ENCODE measurements around the gene TUBA4B.
"Not testable (repeated sequence)": the region's sequence is repeated elsewhere in the genome, so short reads cannot be mapped to it uniquely, and the experiment has no call there.

The TUBA4B gene

GRCh38 chr2:219246559-219246958 is 6.5 kb upstream of the TUBA4B start:
- DNase-seq (ENCODE audit: low read depth, low spot score), result no peak
- H3K27ac ChIP-seq, result peak overlapping the region; percentile 99

GRCh38 chr2:219247678-219248642 is 5.1 kb upstream of the TUBA4B start:
- DNase-seq (ENCODE audit: low read depth, low spot score), result no peak

GRCh38 chr2:219248845-219249202 is 4.2 kb upstream of the TUBA4B start:
- peak overlapping the region; percentile 99 for H3K27ac ChIP-seq

More at GRCh38 chr2:219247678-219248642, 5.1 kb upstream of the TUBA4B start:
- H3K27ac ChIP-seq, result peak overlapping the region; percentile 99

GRCh38 chr2:219249203-219249980 is 3.7 kb upstream of the TUBA4B start:
- peak overlapping the region; percentile 99 for H3K27ac ChIP-seq
- DNase-seq (ENCODE audit: low read depth, low spot score), result peak; percentile 94

More at GRCh38 chr2:219248845-219249202, 4.2 kb upstream of the TUBA4B start:
- DNase-seq (ENCODE audit: low read depth, low spot score), result no peak

GRCh38 chr2:219250049-219250781 is 2.8 kb upstream of the TUBA4B start:
- peak overlapping the region; percentile 99 for H3K27ac ChIP-seq
- DNase-seq (ENCODE audit: low read depth, low spot score), result no peak

- H3K27ac ChIP-seq, result peak overlapping the region; percentile 99
Observed at GRCh38 chr2:219251656-219252055, 1.4 kb upstream of the TUBA4B start.

GRCh38 chr2:219252084-219252483 is 959 bp upstream of the TUBA4B start:
- peak overlapping the region; percentile 99 for H3K27ac ChIP-seq
- DNase-seq (ENCODE audit: low read depth, low spot score), result no peak

More at GRCh38 chr2:219251656-219252055, 1.4 kb upstream of the TUBA4B start:
- no peak for DNase-seq (ENCODE audit: low read depth, low spot score)

- peak overlapping the region; percentile 99 for H3K27ac ChIP-seq
- DNase-seq (ENCODE audit: low read depth, low spot score), result no peak
Observed at GRCh38 chr2:219252570-219252899, 508 bp upstream of the TUBA4B start.

GRCh38 chr2:219253753-219254589 is 928 bp downstream of the TUBA4B start, which contains the start of gene TUBA4A:
Gene TUBA4A, minus strand, starts transcription at chr2:219253918. Its CDS starts 60 bp downstream, at chr2:219253858.
- H3K27ac ChIP-seq, result peak within 1 kb of the TSS; percentile 99
- DNase-seq (ENCODE audit: low read depth, low spot score), result no peak

GRCh38 chr2:219254590-219255201 is 1.7 kb downstream of the TUBA4B start:
- peak overlapping the region; percentile 99 for H3K27ac ChIP-seq
- no peak for DNase-seq (ENCODE audit: low read depth, low spot score)

- DNase-seq (ENCODE audit: low read depth, low spot score); H3K27ac ChIP-seq: not testable (repeated sequence)
Observed at GRCh38 chr2:219258942-219259341, 5.9 kb downstream of the TUBA4B start.

GRCh38 chr2:219261024-219261855 is 8.2 kb downstream of the TUBA4B start:
- no peak for DNase-seq (ENCODE audit: low read depth, low spot score)
- no peak overlapping the region for H3K27ac ChIP-seq

- no peak overlapping the region for H3K27ac ChIP-seq
- DNase-seq (ENCODE audit: low read depth, low spot score), result no peak
Observed at GRCh38 chr2:219266232-219266631, 13.2 kb downstream of the TUBA4B start.

- no peak overlapping the region for H3K27ac ChIP-seq
- DNase-seq (ENCODE audit: low read depth, low spot score), result no peak
Observed at GRCh38 chr2:219266886-219267285, 13.8 kb downstream of the TUBA4B start.

GRCh38 chr2:219268294-219268693 is 15.3 kb downstream of the TUBA4B start:
- no peak overlapping the region for H3K27ac ChIP-seq
- DNase-seq (ENCODE audit: low read depth, low spot score), result no peak

- no peak for DNase-seq (ENCODE audit: low read depth, low spot score)
- H3K27ac ChIP-seq, result peak overlapping the region; percentile 34
Observed at GRCh38 chr2:219269362-219270054, 16.5 kb downstream of the TUBA4B start.

- H3K27ac ChIP-seq, result peak overlapping the region; percentile 34
Observed at GRCh38 chr2:219270055-219270372, 17.0 kb downstream of the TUBA4B start.

GRCh38 chr2:219271021-219271420 is 18.0 kb downstream of the TUBA4B start:
- no peak for DNase-seq (ENCODE audit: low read depth, low spot score)
- no peak overlapping the region for H3K27ac ChIP-seq

More at GRCh38 chr2:219270055-219270372, 17.0 kb downstream of the TUBA4B start:
- no peak for DNase-seq (ENCODE audit: low read depth, low spot score)
